K562 (cell line): Measurements from ENCODE around the gene PDCD6IP. TPM values are rescaled to one million over a fixed set of nuclear protein-coding genes. Genes with fewer than 3 reads are reported as not detected.
A peak's percentile ranks its signal among the peaks of the same experiment; 100 is the strongest.

ENCODE experiments used
- ARHGAP35 ChIP-seq: fragments of 450-650 bp; IDR thresholded peaks from 2 replicates; pipeline ENCODE4 v1.6.1; 2018; ENCODE audit not compliant: partially characterized antibody
- BCLAF1 ChIP-seq, 2 experiments: fragments of 450-650 bp in 1 of 2; IDR thresholded peaks; 2 replicates each; pipeline ENCODE4 v1.6.1; 2011 to 2017; ENCODE audit warnings: low read depth in 2 of 2, antibody characterized with exemption in 1 of 2, borderline replicate concordance in 1 of 2, low read length in 1 of 2, mild to moderate bottlenecking in 1 of 2, mixed read lengths in 1 of 2; ENCODE audit not compliant: control insufficient read depth in 1 of 2
- HNRNPL ChIP-seq: fragments of 200-400 bp; formaldehyde crosslinking; IDR thresholded peaks from 2 replicates; pipeline ENCODE4 v1.6.1; 2017; ENCODE audit warnings: low read depth, mild to moderate bottlenecking, low read length
- KAT7 ChIP-seq: sonication (generic); formaldehyde crosslinking; IDR thresholded peaks from 2 replicates; pipeline ENCODE4 v1.8.0; 2022; ENCODE audit warnings: missing genetic modification reagents, mild to moderate bottlenecking, borderline replicate concordance
- NR0B1 ChIP-seq: fragments of 450-650 bp; IDR thresholded peaks from one replicate; pipeline ENCODE4 v1.6.1; 2018; ENCODE audit warnings: mild to moderate bottlenecking, moderate library complexity; ENCODE audit not compliant: partially characterized antibody
- RREB1 ChIP-seq: fragments of 250-450 bp; sonication (Bioruptor Pico); IDR thresholded peaks from 2 replicates; pipeline ENCODE4 v1.4.0; 2020
- SIX5 ChIP-seq, 2 experiments: IDR thresholded peaks; 2 replicates each; pipeline ENCODE4 v1.6.1; 2011; ENCODE audit warnings: low read length in 2 of 2, borderline replicate concordance in 1 of 2, low read depth in 1 of 2, mild to moderate bottlenecking in 1 of 2, moderate library complexity in 1 of 2; ENCODE audit not compliant: insufficient read depth in 1 of 2
- SMAD3 ChIP-seq: fragments of 450-650 bp; formaldehyde crosslinking; conservative IDR thresholded peaks from 2 replicates; pipeline ENCODE4 v1.4.0; 2020; ENCODE audit warnings: mild to moderate bottlenecking
- polyA plus RNA-seq, 8 experiments: library from polyadenylated mRNA; depleted of rRNA in 4 of 8; stranded (reverse) in 5 of 8; unstranded in 3 of 8; fragments of >200 nt; fragmentation: Nextera tagmentation in 2 of 8; fragmentation: Illumina TruSeq in 1 of 8; extraction: Ambion mirVana in 2 of 8; extraction: Trizol in 1 of 8; gene quantifications; 2 replicates each; pipeline versions ENCODE4 v1.2.1 to v1.2.3, GENCODE V29; 2011 to 2014; ENCODE audit warnings: inconsistent platforms in 1 of 8, missing spikeins in 1 of 8
- total RNA-seq, 7 experiments: library from RNA; depleted of rRNA in 6 of 7; stranded (reverse); fragments of >200 nt in 6 of 7; fragmentation: Illumina TruSeq in 2 of 7; extraction: Trizol in 2 of 7; gene quantifications; 2 replicates each; pipeline versions ENCODE4 v1.2.1 to v1.2.3, GENCODE V29; 2011 to 2021; ENCODE audit warnings: low replicate concordance in 1 of 7
- TF ChIP-seq, protein P1 (sequence below): fragments of 250-450 bp; sonication (Bioruptor Pico); IDR thresholded peaks from 2 replicates; pipeline ENCODE4 v1.5.0; 2021; ENCODE audit warnings: mild to moderate bottlenecking, moderate library complexity

PDCD6IP gene
- total and polyA plus RNA-seq, 9 of the 15 experiments (the other 6 are each of a cell fraction or from before 2014, with no cell fraction given): 40.2 to 302 (median 122) TPM

GRCh38 chr3:33900809-33901505 lies 102.5 kb downstream of the PDCD6IP start (continued):
- TF ChIP-seq HNRNPL (no peak), KAT7 (CRISPR knock-in tag) (no peak), SIX5 (IDR thresholded peaks at IDR 0.05; ENCODE audit: borderline replicate concordance in 1 of 2, insufficient read depth in 1 of 2, low read depth in 1 of 2, low read length in 2 of 2) (no peak), RREB1 (CRISPR knock-in tag) (0 out of 2 replicates have a peak, but pooled peaks have one; percentile 46), ARHGAP35 (no peak), SMAD3 (CRISPR knock-in tag) (0 out of 2 replicates have a peak, but pooled peaks have one; percentile 37), BCLAF1 (IDR thresholded peaks at IDR 0.05; ENCODE audit: borderline replicate concordance in 1 of 2, control insufficient read depth in 1 of 2, low read depth in 2 of 2, low read length in 1 of 2) (peak in 1 of 2 experiments; percentile 71; a peak in 1 of 4 replicates), NR0B1 (no peak)
- TF ChIP-seq, protein P1, sequence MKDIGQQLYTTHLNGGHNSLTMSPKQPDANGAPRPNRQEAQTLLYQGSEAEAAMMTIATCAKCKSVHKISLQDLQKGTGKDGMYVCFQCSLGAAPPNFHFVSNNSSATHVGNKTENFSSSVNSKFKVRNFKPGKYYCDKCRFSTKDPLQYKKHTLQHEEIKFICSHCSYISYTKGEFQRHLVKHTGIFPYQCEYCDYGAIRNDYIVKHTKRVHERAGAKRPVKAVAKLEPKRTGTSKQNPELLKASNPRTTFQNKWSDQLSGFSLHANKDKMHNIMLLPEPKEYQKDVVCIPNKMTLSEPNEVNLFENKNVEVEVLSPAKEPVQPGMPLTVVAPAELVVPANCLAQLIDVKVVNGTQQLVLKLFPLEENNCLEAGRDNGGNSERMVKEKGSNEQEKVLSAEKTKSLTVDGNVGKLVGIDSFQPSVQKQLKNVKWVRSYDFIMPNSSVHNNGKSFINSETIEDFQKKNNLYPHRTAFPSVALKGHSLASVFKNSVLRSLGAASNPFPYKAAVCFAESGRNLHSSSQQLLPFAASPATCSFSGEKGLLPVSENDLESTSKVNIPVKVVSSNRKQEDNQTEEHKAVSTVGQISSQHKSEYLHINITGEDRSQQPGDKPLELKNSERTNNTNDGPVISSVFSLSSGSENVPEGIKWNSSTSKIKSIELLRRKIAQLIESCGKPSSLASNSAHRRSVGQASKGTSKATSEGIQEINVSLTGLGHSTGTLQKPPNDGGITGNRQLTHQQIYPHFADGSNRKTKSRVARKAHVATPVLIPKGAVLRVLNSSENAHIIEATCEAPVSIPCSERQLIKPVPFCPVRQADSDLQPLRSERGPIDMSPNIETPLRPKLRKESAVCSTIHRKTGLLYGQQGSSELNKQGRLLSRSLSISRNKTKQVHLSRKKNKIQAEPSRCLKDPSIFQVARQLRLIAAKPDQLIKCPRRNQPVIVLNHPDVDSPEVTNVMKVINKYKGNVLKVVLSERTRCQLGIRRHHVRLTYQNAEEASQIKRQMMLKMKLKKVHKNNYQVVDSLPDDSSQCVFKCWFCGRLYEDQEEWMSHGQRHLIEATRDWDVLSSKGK (CRISPR knock-in tag): no peak
